HG02852 (cell line): Measurements from ENCODE around the gene SLC17A5.
"Not testable (repeated sequence)": the region's sequence is repeated elsewhere in the genome, so short reads cannot be mapped to it uniquely, and the experiment has no call there.

Experiments used
- ATAC-seq: cut with Tn5 transposase; IDR thresholded peaks from one replicate; pipeline ENCODE4 v1.9.1; 2021; ENCODE audit warnings: mild to moderate bottlenecking, moderate library complexity; ENCODE audit not compliant: unreplicated experiment

The SLC17A5 gene

DNA sequence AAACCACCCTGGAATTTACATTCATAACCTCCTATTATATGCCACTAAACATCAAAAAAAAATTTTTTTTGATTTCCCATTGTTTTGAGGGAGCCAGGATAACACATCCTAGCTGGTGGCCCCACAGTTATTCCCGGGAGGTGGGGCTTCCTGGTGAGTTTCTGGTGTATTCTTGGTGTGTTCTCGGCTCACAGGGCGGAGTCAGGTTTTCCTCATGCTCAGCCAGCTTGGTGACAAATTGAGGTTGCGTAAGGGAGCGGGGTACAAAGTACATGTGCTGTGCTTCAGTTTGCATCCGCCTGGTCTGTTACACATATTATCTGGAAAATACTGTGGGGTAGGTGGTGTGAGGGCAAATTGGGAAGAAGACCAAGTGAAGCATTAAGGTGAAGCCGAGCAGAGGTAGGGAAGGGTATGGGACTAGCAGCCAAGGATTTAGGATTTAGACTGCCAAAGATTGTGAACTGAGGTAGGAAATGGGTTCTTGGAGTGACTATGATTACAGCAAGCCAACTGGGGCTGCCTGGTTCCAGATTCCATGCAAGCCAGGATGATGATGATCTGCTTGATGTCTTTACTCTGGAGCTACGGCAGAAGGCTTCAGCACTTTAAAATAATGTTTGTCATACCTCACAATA, 86.7 kb downstream of the SLC17A5 start:
- ATAC-seq: no peak

DNA sequence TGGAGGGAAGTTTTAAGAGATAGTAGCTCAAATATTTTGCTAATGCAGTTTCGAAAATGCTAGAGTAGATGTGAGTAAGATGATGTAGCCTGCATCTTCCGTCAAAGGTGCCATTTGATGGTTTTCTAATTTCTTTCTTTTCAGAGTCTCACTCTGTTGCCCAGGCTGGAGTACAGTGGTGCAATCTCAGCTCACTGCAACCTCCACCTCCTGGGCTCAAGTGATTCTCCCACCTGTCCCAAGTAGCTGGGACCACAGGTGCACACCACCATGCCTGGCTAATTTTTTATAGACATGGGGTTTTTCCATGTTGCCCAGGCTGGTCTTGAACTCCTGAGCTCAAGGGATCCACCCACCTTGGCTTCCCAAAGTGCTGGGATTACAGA, 87.3 kb downstream of the SLC17A5 start:
- not testable (repeated sequence) for ATAC-seq

DNA sequence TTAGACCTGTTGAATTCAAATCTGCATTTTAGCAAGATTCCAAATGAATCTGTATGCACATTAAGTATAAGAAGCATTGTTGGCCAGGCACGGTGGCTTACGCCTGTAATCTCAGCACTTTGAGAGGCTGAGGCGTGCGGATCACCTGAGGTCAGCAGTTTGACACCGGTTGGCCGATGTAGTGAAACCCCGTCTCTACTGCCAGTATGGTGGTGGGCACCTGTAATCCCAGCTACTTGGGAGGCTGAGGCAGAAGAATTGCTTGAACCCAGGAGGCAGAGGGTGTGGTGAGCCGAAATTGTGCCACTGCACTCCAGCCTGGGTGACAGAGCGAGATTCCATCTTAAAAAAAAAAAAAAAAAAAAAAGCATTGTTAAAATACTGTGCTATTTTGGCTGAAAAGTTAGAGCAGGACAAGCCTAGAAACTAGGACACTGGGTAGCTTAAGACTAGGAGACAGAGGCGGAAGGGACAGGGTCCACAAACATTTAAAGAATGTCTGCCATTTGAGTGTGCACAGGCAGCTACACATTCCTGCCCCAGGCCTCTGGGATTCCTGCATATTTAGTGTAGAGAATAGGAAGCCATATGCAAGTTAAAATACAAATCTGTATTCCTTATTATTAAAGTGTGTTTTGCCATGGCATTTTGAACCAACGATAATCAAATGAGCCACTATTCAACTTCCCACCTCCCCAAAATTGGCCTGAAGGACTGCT, 87.9 kb downstream of the SLC17A5 start:
- no peak for ATAC-seq

DNA sequence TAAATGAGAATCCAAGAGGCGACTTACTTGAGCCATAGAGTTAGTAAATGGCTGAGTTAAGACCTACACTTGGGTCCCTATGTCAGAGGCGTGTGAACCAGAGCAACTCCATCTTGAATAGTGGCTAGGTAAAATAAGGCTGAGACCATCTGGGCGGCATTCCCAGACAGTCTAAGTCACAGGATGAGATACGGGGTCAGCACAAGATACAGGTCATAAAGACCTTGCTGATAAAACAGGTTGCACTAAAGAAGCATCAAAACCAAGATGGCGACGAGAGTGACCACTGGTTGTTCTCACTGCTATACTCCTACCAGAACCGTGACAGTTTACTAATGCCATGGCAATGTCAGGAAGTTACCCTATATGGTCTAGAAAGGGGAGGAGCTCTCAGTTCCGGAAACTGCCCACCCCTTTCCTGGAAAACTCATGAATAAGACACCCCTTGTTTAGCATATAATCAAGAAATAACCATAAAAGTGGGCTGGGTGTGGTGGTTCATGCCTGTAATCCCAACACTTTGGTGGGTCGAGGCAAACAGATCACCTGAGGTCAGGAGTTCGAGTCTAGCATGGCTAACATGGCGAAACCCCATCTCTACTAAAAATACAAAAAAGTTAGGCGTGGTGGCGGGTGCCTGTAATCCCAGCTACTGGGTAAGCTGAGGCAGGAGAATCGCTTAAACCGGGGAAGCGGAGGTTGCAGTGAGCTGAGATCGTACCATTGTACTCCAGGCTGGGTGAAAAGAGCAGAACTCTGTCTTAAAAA, 89.0 kb downstream of the SLC17A5 start:
- no peak for ATAC-seq

DNA sequence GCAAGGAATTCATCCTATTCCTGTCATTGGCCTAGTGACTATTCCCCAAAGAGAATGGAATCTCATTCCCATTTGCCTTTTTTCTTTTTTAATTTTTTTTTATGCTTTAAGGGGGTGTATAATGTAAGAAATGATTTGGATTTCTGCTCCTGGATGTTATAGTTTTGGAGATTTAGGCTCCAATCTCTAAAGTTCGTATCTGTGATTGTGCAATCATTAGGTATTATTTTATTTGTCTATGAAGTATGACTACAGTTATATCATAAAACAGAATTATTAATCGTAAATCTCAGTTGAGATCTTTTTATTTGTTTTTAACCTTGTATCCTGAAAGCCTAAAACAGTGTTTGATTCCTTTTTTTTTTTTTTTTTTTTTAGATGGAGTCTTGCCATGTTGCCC, 91.2 kb downstream of the SLC17A5 start:
- ATAC-seq: no peak

DNA sequence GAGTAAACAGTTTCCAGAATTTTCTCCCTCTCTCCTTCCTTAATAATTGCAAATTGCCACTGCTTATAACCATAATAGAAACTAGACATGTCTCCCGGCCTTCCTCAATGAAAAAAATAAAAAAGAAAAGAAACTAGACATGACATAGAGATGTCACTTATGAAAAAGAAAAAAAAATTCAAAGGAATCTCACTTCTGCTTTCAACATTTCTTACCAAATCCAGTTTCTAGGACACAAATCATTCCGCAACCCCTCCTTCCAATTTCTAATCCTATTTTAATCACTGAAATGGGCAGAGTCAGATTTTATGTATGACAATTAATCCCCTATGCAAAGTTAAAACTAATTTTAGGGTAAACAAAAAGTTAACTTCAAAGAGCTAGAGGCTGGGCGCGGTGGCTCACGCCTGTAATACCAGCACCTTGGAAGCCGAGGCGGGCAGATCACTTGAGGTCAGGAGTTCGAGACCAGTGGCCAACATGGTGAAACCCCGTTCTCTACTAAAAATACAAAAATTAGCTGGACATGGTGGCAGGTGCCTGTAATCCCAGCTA, 92.9 kb downstream of the SLC17A5 start:
- peak; percentile 64 for ATAC-seq

DNA sequence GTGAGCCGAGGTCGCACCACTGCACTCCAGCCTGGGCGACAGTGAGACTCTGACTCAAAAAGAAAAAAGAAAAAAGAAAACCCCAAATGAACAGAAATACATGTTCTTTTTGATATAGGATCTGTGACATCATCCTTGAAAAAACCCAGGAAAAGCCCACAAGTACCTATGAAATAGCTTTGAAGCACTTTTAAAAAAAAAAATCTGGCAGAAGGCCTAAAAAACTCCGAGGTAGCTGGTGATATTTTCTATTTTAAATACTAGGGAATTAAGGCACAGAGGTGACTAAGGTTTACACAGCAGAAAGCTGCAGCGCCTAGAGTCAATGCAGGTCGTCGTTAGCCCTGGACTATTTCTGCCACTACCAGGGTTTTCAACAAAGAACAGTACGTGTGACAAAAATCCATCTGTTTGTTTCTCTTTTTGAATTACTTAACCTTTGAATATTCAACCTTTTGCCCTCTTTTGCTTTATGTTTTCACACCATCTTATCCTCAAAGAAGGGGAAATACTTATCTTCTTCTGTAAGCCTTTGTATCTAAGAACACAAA, 93.5 kb downstream of the SLC17A5 start:
- peak; percentile 49 for ATAC-seq

DNA sequence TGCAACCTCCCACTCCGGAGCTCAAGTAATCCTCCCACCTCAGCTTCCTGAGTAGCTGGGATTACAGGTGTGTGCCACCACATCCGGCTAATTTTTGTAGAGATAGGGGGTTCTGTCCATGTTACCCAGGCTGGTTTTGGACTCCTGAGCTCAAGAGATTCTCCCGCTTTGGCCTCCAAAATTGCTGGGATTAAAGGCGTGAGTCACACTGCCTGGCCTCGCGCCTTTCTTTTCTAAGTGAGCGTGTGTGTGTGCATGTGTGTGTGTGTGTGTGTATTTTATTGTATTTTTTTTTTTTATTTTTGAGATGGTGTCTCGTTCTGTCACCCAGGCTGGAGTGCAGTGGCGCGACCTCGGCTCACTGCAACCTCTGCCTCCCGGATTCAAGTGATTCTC, 94.4 kb downstream of the SLC17A5 start:
- not testable (repeated sequence) for ATAC-seq

DNA sequence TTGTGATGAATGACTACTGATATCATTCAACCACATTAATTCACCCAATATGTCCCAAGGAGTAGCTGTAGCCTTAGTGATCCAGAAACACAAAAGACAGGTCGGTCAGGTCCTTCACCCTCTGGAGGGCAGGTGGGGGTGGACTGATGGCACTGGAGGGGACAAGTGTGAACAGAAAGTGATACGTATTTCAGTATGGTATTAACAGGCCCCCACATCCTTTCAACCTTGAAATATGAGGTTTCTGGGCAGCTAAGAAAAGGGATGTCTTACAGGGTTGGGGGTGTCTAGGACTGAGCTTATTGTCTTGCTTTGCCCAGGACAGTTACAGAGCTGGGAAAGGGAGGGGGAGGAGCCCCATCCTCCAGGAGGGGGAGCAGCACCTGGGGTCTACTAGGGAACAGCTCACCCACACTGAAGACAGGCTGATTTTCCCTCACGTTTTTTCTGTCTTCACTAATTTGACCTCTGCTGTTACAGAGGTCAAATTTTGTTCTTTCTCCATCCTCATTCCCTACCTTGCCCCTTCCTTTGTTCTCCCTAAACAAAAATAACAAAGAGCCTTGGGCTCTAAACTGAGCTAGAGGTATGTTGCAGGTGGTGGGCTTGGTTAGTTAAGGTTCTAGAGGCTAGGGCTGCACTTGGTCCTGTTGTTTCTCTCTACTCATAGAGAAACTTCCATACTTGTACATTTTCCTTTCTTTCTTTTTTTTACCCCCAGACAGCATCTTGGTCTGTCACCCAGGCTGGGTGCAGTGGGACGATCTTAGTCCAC, 95.0 kb downstream of the SLC17A5 start:
- no peak for ATAC-seq

DNA sequence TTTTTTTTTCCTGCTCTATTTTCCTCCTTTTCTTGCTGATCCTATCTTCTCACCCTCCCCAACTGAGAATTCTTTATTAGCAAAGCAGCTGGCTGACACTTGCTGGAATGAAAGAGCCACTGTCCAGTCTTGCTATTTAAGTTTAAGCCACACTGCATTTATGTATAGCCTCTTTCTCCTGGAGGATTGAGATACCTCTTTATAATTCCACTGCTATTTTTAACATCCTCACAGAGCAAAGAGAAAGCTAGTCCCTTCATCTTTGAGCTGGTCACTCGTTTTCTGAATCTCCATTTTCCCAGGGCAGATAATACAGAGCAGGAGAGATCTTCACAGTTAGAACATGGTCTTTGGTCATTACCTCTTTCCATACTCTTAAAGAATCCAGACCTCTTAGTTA, 97.0 kb downstream of the SLC17A5 start:
- ATAC-seq: no peak

DNA sequence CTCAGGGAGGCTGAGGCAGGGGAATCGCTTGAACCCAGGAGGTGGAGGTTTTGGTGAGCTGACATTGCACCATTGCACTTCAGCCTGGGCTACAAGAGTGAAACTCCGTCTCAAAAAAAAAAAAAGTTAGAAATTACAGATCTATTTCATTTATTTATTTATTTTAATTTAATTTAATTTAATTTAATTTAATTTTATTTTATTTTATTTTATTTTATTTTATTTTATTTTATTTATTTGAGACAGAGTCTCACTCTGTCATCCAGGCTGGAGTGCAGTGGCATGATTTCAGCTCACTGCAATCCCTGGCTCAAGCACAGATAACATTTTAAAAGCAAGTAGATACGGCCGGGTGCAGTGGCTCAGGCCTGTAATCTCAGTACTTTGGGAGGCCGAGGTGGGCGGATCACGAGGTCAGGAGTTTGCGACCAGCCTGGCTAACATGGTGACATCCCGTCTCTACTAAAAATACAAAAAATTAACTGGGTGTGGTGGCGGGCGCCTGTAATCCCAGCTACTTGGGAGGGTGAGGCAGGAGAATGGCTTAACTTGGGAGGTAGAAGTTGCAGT, 98.3 kb downstream of the SLC17A5 start:
- ATAC-seq: not testable (repeated sequence)

DNA sequence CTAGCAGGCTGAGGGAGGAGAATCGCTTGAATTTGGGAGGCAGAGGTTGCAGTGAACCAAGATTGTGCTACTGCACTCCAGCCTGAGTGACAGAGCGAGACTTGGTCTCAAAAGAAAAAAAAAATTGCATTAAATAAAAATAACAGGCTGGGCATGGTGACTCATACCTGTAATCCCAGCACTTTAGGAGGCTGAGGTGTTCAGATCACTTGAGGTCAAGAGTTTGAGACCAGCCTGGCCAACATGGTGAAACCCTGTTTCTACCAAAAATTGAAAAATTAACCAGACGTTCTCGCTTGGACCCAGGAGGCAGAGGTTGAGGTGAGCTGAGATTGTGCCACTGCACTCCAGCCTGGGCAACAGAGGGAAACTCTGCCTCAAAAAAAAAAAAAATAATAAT, 102.7 kb downstream of the SLC17A5 start:
- ATAC-seq: not testable (repeated sequence)

DNA sequence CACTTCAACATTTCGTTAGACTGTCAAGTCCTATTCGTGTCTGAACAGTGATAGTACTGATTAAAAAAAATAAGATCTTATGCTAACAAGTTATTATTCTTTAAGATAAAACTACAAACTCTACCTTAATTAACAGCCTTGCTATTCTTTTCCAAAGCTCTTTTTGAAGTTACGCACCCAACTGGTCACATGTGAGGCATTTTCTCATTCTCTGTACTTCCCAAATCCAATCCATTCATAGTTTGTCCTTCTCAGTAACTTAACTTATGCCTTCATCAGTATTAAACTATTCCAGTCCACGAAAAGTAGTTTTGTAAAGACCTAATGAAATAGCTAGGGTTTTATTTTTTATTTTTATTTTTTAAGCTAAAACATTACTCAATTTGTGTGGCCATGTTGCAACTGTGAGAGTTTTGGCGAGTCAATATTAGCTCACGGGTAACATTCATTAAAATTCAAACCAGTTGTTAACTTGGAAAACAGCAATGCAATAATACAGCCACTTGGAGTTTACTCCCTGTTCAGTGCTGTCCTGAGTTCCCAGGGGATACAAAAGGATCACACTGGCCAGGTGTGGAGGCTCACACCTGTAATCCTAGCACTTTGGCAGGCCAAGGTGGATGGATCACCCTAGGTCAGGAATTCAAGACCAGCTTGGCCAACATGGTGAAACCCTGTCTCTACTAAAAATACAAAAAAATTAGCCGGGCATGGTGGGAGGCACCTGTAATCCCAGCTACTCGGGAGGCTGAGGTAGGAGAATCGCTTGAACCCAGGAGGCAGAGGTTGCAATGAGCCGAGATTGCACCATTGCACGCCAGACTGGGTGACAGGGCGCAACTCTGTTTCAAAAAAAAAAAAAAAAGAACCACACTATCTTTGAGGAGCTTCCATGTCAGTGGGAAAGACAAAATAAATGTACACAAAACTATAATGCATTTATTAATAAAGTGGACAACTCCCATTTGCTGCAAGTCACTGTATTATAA, 105.0 kb downstream of the SLC17A5 start:
- no peak for ATAC-seq

DNA sequence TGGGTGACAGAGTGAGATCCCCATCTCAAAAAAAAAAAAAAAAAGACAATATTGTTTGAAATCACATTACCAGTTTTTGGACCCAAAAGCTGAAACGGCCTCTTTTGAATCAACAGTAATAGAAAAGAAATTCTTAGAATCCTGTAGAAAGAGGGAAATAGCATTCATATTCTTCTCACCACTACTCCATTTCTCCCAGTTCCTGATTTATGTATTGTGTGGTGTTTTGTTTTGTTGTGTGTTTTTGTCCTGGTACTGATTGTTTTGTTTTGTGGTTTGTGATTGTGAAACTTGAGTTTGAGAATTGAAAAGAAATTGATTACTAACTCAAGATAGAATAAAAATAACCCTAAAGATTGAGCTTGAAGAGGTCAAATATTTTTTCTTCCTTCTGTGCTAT, 106.8 kb downstream of the SLC17A5 start:
- ATAC-seq: no peak
